Kidney glomerular epithelial cell (primary cell): Measurements from ENCODE around the gene DNASE1L2.

ENCODE experiments used
- DNase-seq: peaks from one replicate; lab custom pipeline; 2025; lab: John Stamatoyannopoulos, UW

The DNASE1L2 gene

DNA sequence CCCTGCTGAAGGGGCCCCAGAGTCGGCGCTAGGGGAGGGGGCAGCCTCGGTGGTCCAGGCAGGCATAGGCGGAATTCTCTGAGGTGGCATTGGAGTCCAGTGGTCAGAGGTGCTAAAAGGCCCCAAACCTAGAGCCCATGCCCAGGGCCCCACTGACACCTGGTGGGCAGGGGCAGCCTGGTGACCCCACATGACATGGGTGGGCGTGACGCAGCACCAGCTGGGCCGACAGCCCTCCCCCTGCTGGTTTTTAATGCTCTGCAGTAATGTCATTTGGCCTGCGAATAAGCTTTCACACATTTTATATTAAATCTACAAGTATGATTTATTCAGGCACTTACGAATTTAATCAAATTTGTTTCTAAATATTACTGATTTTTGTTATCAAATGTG is 33.8 kb downstream of the DNASE1L2 start:
- DNase-seq: no peak

GRCh38 chr16:2270588-2271470 is 34.6 kb downstream of the DNASE1L2 start:
- DNase-seq: no peak

- no peak for DNase-seq
Measured at GRCh38 chr16:2271848-2272461, 35.7 kb downstream of the DNASE1L2 start.

GRCh38 chr16:2273484-2273883 is 37.2 kb downstream of the DNASE1L2 start:
- no peak for DNase-seq

- no peak for DNase-seq
Measured at GRCh38 chr16:2273931-2274330, 37.7 kb downstream of the DNASE1L2 start.

GRCh38 chr16:2275476-2276367 is 39.5 kb downstream of the DNASE1L2 start:
- DNase-seq: no peak

DNA sequence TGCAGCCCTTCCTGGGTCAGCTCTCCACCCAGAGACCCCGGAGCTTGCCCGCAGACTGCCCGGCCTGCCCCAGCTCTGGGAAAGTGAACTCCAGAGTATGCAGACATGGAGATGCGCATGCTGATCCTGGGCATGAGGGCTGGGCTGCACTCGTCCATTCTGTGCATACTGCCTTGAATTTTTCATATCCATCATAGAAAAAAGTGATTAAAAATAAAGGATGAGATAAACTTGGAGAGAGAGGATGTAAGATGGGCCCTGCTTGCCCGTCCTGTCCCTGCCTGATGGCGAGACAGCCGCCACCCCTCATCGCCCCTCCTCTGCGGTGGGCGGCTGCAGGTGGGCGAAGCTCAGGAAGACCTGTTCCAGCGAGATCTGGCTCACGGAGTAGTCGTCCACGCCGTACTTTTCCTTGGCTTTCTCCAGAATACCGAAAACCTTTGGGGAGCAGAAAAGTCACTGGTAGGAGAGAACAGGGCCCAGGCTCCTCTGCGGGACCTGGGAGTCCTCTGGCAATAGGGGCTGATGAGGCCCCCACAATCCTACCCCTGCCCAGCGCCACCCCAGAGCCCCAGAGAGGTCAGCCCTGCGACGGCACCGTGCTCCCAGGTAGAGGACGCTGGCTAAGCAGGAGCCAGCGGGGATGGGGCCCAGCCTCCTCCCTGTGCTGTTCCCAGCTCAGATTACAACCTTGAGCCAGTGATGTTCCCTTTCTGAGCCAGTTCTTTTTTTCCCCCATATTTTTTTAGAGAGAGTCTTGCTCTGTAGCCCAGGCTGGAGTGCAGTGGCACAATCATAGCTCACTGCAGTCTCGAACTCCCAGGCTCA is 40.3 kb downstream of the DNASE1L2 start:
- no peak for DNase-seq

DNA sequence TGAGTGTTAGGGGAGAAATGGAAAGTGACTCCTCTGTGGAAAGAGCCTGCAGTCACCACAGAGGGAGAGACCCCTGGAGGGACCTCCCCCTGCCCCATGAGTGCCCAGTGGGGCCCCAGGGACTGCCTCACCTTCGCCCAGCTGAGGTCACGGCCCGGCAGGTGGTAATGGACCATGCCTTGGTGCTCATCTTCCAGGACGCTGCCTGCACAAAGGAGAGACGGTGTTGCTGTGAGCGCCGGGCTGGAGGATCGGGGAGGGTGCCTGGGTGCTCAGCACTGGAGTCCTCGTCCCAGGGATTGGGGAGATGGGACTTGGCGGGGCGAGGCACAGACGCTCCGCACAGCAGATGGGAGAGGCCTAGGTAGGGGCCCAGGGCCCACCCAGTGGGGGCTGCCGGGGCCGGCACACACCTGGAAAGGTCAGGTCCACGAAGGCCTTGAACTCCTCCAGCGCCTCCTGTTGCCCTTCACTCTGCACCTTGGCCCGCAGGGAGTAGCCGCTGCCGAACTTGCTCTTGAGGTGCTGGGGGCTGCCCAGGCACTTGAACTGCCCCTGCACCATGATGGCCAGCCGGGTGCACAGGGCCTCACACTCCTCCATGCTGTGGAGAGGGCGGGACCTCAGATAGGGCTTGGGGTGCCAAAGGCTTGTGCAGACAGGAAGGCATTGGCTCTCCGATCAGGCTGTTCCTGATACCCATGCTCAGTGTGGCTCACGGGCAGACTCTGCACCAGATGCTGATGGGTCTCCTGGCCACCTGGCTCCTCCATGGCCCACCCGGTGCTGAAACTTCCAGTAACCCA is 41.4 kb downstream of the DNASE1L2 start:
- DNase-seq: no peak

- DNase-seq: no peak
Measured at GRCh38 chr16:2278272-2278608, 42.0 kb downstream of the DNASE1L2 start.

DNA sequence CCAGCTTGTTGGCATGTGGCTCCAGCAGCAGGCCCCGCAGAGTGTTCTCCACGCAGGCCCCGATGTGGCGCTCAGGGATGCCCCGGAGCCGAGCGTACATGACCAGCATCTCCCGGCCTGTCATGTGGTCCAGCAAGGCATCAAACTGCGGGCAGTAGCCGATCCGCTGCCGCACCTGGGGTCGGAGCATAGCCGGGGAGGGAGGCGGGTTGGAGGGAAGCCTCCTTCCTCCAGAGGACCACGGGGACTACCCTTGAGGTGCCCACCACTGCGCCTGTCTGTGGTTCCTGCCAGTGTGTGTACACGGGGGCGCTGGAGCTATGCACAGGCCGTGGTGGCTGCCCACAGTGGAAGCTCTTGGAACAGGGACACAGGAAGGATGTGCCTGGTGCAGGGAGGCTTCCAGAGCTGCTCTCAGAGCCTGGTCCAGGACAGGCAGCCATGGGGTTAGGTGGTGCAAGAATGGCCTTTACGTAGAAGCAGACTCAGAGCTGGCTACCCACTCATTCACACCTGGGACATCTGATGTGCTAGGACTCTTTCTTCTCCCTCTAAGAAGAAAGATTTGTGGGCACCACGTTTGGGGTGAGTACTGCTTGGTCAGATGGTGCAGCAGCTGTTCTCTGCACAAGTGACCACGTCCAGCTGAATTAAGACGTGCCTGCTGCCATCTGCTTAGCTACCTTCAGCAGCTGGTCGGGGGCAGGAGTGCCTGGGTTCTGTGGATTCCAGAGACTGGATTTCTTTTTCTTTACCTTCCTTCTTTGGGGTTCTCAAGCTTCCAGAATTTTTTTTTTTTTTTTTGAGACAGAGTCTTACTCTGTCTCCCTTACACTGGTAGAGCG is 42.9 kb downstream of the DNASE1L2 start:
- DNase-seq: no peak

- DNase-seq: no peak
Measured at GRCh38 chr16:2280461-2280860, 44.2 kb downstream of the DNASE1L2 start.

- no peak for DNase-seq
Measured at GRCh38 chr16:2280981-2281542, 44.8 kb downstream of the DNASE1L2 start.

DNA sequence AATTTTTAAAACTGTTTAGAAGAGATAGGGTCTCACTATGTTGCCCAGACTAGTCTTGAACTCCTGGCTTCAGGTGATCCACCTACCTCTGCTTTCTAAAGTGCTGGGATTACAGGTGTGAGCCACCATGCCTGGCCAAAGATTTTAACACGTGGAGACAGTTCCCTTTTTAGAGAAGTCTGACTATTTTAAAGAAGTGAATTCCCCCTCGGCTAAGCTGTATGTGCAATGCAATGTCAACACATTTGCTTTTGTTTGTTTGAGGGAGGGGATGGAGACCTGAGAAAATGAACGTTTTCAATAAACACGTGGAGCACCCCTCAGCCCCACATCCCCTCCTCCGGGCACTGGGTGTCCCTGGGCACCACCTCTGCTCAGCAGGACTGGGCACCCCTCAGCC is 46.0 kb downstream of the DNASE1L2 start:
- no peak for DNase-seq

- no peak for DNase-seq
Measured at GRCh38 chr16:2282866-2283555, 46.8 kb downstream of the DNASE1L2 start.

GRCh38 chr16:2284001-2284770 is 47.9 kb downstream of the DNASE1L2 start:
- no peak for DNase-seq

- no peak for DNase-seq
Measured at GRCh38 chr16:2284797-2285576, 48.7 kb downstream of the DNASE1L2 start.

DNA sequence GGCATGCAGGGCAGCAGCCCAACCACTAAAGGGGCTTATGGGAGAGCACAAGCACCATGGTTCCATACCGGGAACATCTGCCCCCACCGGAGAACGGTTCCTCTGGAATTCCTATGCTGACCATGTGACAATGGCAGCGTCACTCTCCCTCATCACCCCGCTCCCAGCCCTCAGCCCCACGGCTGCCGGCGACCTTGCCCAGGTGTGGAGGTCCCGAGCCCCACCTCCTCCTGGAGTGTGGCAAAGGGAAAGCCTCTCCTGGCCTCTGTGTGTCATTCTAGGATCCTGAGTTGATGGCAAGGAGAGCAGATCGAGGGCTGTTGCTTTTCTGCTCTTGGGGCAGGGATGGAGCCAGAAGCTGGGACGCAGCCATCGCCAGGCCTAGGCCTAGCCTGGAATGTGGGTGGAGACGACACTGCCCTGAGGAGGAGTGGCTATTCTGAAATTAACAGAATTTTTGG is 49.5 kb downstream of the DNASE1L2 start:
- no peak for DNase-seq
